ENCODE results near the gene PXYLP1.
"Not testable (repeated sequence)": the region's sequence is repeated elsewhere in the genome, so short reads cannot be mapped to it uniquely, and the experiment has no call there.

The PXYLP1 gene

GRCh38 chr3:141292356-141293058 lies 60.9 kb downstream of the PXYLP1 start:
- no peak for DNase-seq

GRCh38 chr3:141294301-141294700 lies 62.7 kb downstream of the PXYLP1 start:
- no peak for DNase-seq

GRCh38 chr3:141294848-141295247 lies 63.2 kb downstream of the PXYLP1 start:
- no peak for DNase-seq

GRCh38 chr3:141300426-141300825 lies 68.8 kb downstream of the PXYLP1 start:
- not testable (repeated sequence) for DNase-seq

- DNase-seq: no peak
Observed at GRCh38 chr3:141302364-141303141, 70.9 kb downstream of the PXYLP1 start.

GRCh38 chr3:141303481-141304223 lies 72.0 kb downstream of the PXYLP1 start:
- DNase-seq: peak; percentile 49

GRCh38 chr3:141305436-141305835 lies 73.8 kb downstream of the PXYLP1 start:
- DNase-seq: no peak

- DNase-seq: no peak
Observed at GRCh38 chr3:141306276-141306675, 74.7 kb downstream of the PXYLP1 start.

GRCh38 chr3:141306922-141307321 lies 75.3 kb downstream of the PXYLP1 start:
- DNase-seq: no peak

- DNase-seq: no peak
Observed at GRCh38 chr3:141307351-141308059, 75.9 kb downstream of the PXYLP1 start.

- DNase-seq: no peak
Observed at GRCh38 chr3:141308588-141309218, 77.1 kb downstream of the PXYLP1 start.

- no peak for DNase-seq
Observed at GRCh38 chr3:141311170-141311495, 79.5 kb downstream of the PXYLP1 start.

- peak; percentile 86 for DNase-seq
Observed at GRCh38 chr3:141311496-141312353, 80.1 kb downstream of the PXYLP1 start.

- no peak for DNase-seq
Observed at GRCh38 chr3:141312354-141313092, 80.9 kb downstream of the PXYLP1 start.

GRCh38 chr3:141313093-141313683 lies 81.6 kb downstream of the PXYLP1 start:
- no peak for DNase-seq

- DNase-seq: not testable (repeated sequence)
Observed at GRCh38 chr3:141314415-141314814, 82.8 kb downstream of the PXYLP1 start.

GRCh38 chr3:141316851-141317250 lies 85.2 kb downstream of the PXYLP1 start:
- DNase-seq: no peak

GRCh38 chr3:141320399-141321108 lies 88.9 kb downstream of the PXYLP1 start:
- no peak for DNase-seq

- no peak for DNase-seq
Observed at GRCh38 chr3:141321109-141321497, 89.5 kb downstream of the PXYLP1 start.

Data from right kidney (tissue), 1 donor.